Hematopoietic multipotent progenitor cell treated with erythropoietin and hydrocortisone succinate and interleukin-3 and kit ligand, for 6 days (in vitro differentiated cells): Measurements from ENCODE around the gene DONSON.
A peak's percentile ranks its signal among the peaks of the same experiment; 100 is the strongest.
"Not testable (repeated sequence)": the region's sequence is repeated elsewhere in the genome, so short reads cannot be mapped to it uniquely, and the experiment has no call there.

Experiments used
- DNase-seq: peaks from one replicate; pipeline ENCODE4 v3.0.0-alpha.2; 2015

DONSON gene, protein sequence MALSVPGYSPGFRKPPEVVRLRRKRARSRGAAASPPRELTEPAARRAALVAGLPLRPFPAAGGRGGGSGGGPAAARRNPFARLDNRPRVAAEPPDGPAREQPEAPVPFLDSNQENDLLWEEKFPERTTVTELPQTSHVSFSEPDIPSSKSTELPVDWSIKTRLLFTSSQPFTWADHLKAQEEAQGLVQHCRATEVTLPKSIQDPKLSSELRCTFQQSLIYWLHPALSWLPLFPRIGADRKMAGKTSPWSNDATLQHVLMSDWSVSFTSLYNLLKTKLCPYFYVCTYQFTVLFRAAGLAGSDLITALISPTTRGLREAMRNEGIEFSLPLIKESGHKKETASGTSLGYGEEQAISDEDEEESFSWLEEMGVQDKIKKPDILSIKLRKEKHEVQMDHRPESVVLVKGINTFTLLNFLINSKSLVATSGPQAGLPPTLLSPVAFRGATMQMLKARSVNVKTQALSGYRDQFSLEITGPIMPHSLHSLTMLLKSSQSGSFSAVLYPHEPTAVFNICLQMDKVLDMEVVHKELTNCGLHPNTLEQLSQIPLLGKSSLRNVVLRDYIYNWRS

GRCh38 chr21:33588485-33589335, at the start of gene DONSON:
DONSON (minus strand) TSS chr21:33588684; CDS start chr21:33588641, 43 bp downstream.
- DNase-seq: peak; percentile 92

DNA sequence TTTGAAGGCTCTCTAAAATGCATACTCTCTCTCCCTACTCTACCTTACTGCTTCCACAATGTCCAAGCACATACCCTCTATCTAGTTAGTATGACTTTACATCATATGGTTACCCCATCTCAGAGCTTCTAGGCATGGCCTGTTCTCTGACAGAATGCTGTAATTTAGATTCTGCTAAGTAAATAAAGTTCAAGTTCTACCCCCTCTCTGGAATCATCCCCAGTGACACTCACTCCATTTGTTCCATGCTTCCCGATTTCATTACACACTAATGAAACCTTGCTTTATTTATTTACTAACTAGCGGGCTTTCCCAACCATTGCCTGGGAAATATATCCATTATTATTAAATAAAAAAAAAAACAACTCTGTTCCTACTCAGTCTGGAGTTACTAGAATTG, 45.8 kb upstream of the DONSON start:
- DNase-seq: no peak

- not testable (repeated sequence) for DNase-seq
Measured at GRCh38 chr21:33626151-33626550, 37.7 kb upstream of the DONSON start.

GRCh38 chr21:33622253-33622652, 33.8 kb upstream of the DONSON start:
- no peak for DNase-seq

GRCh38 chr21:33619726-33620125, 31.2 kb upstream of the DONSON start:
- peak; percentile 9 for DNase-seq

DNA sequence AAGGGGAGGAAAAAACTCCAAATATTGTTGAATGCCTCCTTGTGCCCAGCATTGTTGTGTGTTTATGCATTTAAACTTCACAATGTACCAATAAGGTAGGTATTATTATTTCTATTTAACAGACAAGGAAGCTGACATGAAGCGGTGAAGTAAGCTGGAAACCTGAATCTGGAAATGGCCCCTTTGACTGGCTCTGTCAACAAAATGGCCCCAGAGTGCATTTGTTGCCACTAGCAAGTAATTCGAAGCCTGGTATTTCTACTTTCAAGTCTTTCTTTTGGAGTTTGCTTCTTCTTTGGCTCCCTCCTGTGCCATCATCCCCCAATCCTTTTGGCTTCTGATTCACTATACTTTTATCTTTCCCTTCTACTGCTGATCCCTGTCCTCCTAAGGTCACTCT, 29.9 kb upstream of the DONSON start:
- no peak for DNase-seq

DNA sequence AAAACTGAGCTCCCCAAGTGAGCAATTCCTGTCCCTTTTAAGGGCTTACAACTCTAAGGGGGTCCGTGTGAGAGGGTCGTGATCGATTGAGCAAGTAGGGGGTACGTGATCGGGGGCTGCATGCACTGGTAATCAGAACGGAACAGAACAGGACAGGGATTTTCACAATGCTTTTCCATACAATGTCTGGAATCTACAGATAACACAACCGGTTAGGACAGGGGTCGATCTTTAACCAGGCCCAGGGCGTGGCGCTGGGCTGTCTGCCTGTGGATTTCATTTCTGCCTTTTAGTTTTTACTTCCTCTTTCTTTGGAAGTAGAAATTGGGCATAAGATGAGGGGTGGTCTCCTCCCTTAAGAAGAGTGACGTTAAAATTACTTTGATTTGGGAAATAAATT, 29.1 kb upstream of the DONSON start:
- DNase-seq: peak; percentile 35

GRCh38 chr21:33611006-33611744, 22.7 kb upstream of the DONSON start:
- DNase-seq: no peak

DNA sequence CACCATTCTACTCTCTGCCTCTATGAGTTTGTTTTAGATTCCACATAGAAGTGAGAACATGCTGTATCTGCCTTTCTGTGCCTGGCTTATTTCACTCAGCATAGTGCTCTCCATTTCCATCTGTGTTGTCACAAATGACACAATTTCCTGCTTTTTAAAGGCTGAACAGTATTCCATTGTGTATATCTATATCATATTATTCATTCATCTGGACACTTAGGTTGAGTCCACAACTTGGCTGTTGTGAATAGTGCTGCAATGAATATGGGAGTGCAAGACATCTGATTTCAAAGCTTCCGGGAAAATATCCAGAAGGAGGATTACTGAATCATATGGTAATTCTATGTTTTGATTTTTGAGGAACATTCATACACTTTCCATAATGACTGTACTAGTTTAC, 20.1 kb upstream of the DONSON start:
- no peak for DNase-seq

- DNase-seq: no peak
Measured at GRCh38 chr21:33598051-33598450, 9.6 kb upstream of the DONSON start.

- DNase-seq: peak; percentile 72
Measured at GRCh38 chr21:33587792-33588484, 546 bp downstream of the DONSON start.

DNA sequence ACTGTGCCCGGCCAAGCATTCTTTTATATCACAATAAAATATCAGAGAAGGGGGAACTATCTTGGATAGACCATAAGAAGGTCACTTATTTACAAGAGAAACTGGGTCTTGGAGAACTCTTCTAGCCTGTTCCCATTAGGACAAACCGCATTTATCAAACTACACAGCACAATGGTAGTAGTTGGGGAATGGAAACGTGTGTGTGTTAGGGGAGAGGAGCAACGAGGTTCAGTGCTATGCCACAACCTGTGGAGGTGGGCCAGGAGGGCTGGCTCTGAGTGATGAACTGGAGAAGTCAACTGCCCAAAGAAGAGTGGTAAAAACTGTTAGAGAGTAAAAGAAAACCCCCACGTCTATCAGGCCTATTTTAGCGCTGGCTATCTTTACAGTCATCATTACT, 1.6 kb downstream of the DONSON start:
- peak; percentile 21 for DNase-seq

GRCh38 chr21:33584455-33584854, 4.0 kb downstream of the DONSON start:
- peak; percentile 57 for DNase-seq

DNA sequence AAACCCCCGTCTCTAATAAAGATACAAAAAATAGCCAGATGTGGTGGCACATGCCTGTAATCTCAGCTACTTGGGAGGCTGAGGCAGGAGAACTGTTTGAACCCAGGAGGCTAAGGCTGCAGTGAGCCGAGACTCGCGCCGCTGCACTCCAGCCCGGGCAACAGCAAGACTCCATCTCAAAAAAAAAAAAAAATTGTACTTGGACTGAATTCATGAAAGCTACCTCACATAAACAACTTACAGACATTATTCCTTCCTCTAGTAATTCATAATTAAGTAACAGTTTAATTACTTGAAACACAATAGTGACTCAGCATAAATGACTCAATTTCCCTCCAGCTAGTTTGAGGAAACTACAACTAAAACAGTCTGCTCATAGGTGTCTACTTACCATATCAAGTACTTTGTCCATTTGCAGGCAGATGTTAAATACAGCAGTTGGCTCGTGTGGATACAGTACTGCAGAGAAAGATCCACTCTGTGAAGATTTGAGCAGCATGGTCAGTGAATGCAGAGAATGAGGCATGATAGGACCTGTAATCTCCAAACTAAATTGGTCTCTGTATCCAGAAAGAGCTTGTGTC, 9.4 kb downstream of the DONSON start:
- peak; percentile 52 for DNase-seq

GRCh38 chr21:33578214-33578613, 10.3 kb downstream of the DONSON start:
- no peak for DNase-seq

- not testable (repeated sequence) for DNase-seq
Measured at GRCh38 chr21:33576741-33577141, 11.7 kb downstream of the DONSON start.

DNA sequence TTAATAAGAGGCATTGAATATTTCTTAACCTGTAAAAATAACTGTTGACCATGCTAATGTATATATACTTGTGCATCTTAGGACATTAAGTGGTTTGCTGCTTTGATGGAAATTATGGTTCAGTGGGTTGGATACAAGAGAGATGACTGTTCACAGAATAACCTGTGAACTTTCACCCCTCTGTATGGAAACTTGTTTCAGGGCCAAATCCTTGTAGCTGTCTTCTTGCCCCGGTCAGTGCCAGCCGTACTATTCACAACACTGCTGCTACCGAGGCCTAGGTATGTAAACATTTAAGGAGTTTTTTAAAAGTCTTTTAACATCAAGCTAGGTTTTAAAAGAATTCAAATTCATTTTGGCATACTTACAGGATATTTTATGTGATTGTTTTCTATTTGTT, 16.1 kb downstream of the DONSON start:
- no peak for DNase-seq

GRCh38 chr21:33569991-33570390, 18.5 kb downstream of the DONSON start:
- DNase-seq: no peak

DNA sequence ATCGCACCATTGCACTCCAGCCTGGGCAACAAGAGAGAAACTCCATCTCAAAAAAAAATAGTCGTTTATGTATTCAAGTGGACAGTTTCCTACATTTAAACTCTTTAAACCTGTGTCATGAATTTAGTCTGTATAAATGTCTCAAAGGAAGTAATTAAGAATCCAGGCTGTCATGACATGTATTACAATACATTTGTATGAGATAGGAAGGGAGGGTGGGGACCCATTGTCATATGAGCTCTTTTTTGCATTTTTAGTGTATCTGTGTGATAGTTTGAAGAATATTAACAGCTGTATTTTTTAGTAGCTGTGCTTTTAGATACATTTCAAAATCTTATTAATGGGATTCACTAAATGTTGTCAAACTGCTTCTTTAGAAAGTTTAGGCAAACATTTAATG, 20.0 kb downstream of the DONSON start:
- no peak for DNase-seq

DNA sequence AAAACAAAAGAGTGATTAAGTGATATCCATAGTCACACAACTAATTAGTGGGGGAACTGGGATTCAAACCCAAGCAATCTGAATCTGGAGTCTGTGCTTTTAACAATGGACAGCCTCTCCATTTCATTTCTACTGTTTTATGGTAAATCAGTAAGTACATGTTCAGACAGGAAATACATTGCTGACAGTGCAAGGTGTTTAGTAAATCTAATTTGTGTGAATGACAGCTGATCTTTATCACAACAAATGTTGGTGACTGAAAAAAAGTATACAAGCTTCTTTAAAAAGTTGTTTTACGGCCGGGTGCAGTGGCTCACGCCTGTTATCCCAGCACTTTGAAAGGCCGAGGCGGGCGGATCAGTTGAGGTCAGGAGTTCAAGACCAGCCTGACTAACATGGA, 20.6 kb downstream of the DONSON start:
- DNase-seq: no peak

GRCh38 chr21:33566514-33566913, 22.0 kb downstream of the DONSON start:
- no peak for DNase-seq

GRCh38 chr21:33562389-33562788, 26.1 kb downstream of the DONSON start:
- DNase-seq: no peak
